Heart left ventricle (tissue), 16 donors: Measurements from ENCODE around the gene SLC35D3. TPM values are rescaled to one million over a fixed set of nuclear protein-coding genes. Genes with fewer than 3 reads are reported as not detected.
A peak's percentile ranks its signal among the peaks of the same experiment; 100 is the strongest.

Source experiments
- ATAC-seq, 4 donors: fragments of 200-7000 bp; cut with Tn5 transposase; one replicate each; pipeline ENCODE4 v1.9.1; 2020 to 2022; ENCODE audit warnings: moderate library complexity in 4 of 4, mild to moderate bottlenecking in 3 of 4, moderate number of reproducible peaks in 1 of 4
- DNase-seq, 5 donors: peaks; one replicate each; pipeline ENCODE4 v3.0.0-alpha.2; 2020
- H3K27ac ChIP-seq, 12 donors: fragments of 200-600 bp; sonication (generic) in 4 of 12; one replicate each; pipeline versions ENCODE4 v1.5.0 to v1.8.0; 2016 to 2022; ENCODE audit warnings: mild to moderate bottlenecking in 2 of 12
- H3K27me3 ChIP-seq, 9 donors: fragments of 200-600 bp; sonication (generic) in 2 of 9; one replicate each; pipeline versions ENCODE4 v1.5.1 to v1.8.0; 2016 to 2022; ENCODE audit warnings: mild to moderate bottlenecking in 3 of 9
- H3K36me3 ChIP-seq, 9 donors: fragments of 200-600 bp; sonication (generic) in 2 of 9; one replicate each; pipeline versions ENCODE4 v1.5.0 to v1.8.0; 2018 to 2022; ENCODE audit warnings: mild to moderate bottlenecking in 2 of 9
- H3K4me1 ChIP-seq, 12 donors: fragments of 200-600 bp; sonication (generic) in 4 of 12; one replicate each; pipeline versions ENCODE4 v1.5.0 to v1.8.0; 2016 to 2022; ENCODE audit warnings: mild to moderate bottlenecking in 3 of 12
- H3K4me3 ChIP-seq, 12 donors: fragments of 200-600 bp; sonication (generic) in 4 of 12; one replicate each; pipeline versions ENCODE4 v1.5.0 to v1.8.0; 2017 to 2022; ENCODE audit warnings: mild to moderate bottlenecking in 9 of 12, moderate library complexity in 4 of 12
- H3K9me3 ChIP-seq, 12 donors: fragments of 200-600 bp; sonication (generic) in 4 of 12; one replicate each; pipeline versions ENCODE4 v1.5.0 to v1.8.0; 2016 to 2022; ENCODE audit warnings: mild to moderate bottlenecking in 1 of 12
- POLR2A ChIP-seq, 2 donors: fragments of 450-650 bp; IDR thresholded peaks; one replicate each; pipeline ENCODE4 v1.6.1; 2017; ENCODE audit warnings: antibody characterized with exemption in 2 of 2, mild to moderate bottlenecking in 2 of 2, moderate library complexity in 2 of 2
- WGBS, 4 donors: extraction: QIAGEN DNeasy Blood & Tissue Kit in 2 of 4; methylation state at CpG; one replicate each; pipeline versions ENCODE4 v1.1.5 to v1.1.7; 2013 to 2018; 5-methylcytosine and 5-hydroxymethylcytosine counted together
- intact Hi-C, 10 donors: fragments of 100-400 bp; cut with DNase I; formaldehyde crosslinking; loops; one replicate each; pipeline versions ENCODE4 v1.11.1 to v1.14.2; 2022
- polyA plus RNA-seq, 2 donors: library from polyadenylated mRNA; stranded (reverse); fragments of 200-250 nt; gene quantifications; one replicate each; pipeline ENCODE4 v1.2.3, GENCODE V29; 2013
- total RNA-seq, 9 donors: library from RNA; depleted of rRNA in 2 of 9; stranded (reverse); fragments of >200 nt in 2 of 9; fragmentation: NEBNext Ultra II Directional in 3 of 9; extraction: Animal tissue kit (Norgen Biotek cat#: 25700) in 3 of 9; gene quantifications; one replicate each; pipeline versions ENCODE4 v1.1.0 to v1.2.4, GENCODE V29; 2016 to 2023
- TF ChIP-seq, protein P1 (sequence below), 12 donors: fragments of 200-600 bp; sonication (generic) in 4 of 12; IDR thresholded peaks; one replicate each; pipeline versions ENCODE4 v1.5.0 to v1.8.0; 2018 to 2022; ENCODE audit warnings: antibody characterized with exemption in 12 of 12, mild to moderate bottlenecking in 5 of 12
- donor health status: ischemic (EF 13 %, LVEDD 7.1; RV severe dilation, severe dysfunction).
- donor health status: healthy with polysubstance abuse.
- donor health status: DM: no; HTN: yes; CAD: no.
- donor health status: DM: no; HTN: no; CAD: no.
- donor health status: ischemic (EF 25% LVEDD 6.9; RV normal size, moderate dysfunction).
- donor health status: ischemic (EF 25% LVEDD 5.7; RV mildly dilated, moderate dysfunction).
- donor health status: healthy.
- donor health status: DM: yes; HTN: yes; CAD: no.
- donor health status: ischemic (EF 35%, LVEDD 5.7; RV mildly dilated, moderate dysfunction).
- donor health status: nonischemic (EF 11% LVEDD 7.7; RV severe dilation, severe dysfunction).
- donor health status: DM: yes; HTN: yes; CAD: no.
- donor health status: PGD.
- donor health status: ischemic (EF 29% LVEDD 5.4; RV normal size, mild dysfunction).
- donor health status: nonischemic (EF 23%, LVEDD 6.1; RV moderate dilation, normal function).

Gene SLC35D3
- total and polyA plus RNA-seq, 11 donors: 0.03 to 0.16 TPM; not detected in 9

DNA sequence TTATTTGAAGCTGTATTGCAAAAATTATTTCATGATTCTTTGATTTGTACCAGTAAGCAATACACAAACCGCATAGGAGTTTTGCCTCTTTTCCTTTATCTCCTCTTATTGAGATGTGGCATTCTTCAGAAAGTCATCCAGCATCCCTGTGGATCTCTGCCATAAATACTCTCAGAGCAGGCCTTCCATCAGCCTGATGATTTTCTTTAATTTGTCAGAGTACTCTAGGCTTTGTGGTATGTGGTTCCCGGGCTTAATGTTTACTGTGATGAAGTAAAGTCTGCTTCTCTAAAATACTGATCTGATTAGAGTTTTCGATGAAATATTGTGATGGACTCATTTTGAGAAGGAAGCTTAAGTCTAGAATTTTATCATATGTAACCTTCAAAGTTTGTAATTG is 31.1 kb upstream of the SLC35D3 start:
- no peak for DNase-seq
- Histone ChIP-seq H3K9me3 (no peaks in the 10 kb centered on the region), H3K4me3 (no peak overlapping the region), H3K27ac (no peak overlapping the region), H3K27me3 (no peaks in the 10 kb centered on the region), H3K4me1 (peaks cover 0 to 5% (median 1%) of the 10 kb centered on the region in 12 donors), H3K36me3 (peaks cover 0 to 6% (median 0%) of the 10 kb centered on the region in 9 donors)
- intact Hi-C loops: no loop called here
- TF ChIP-seq, protein P1, sequence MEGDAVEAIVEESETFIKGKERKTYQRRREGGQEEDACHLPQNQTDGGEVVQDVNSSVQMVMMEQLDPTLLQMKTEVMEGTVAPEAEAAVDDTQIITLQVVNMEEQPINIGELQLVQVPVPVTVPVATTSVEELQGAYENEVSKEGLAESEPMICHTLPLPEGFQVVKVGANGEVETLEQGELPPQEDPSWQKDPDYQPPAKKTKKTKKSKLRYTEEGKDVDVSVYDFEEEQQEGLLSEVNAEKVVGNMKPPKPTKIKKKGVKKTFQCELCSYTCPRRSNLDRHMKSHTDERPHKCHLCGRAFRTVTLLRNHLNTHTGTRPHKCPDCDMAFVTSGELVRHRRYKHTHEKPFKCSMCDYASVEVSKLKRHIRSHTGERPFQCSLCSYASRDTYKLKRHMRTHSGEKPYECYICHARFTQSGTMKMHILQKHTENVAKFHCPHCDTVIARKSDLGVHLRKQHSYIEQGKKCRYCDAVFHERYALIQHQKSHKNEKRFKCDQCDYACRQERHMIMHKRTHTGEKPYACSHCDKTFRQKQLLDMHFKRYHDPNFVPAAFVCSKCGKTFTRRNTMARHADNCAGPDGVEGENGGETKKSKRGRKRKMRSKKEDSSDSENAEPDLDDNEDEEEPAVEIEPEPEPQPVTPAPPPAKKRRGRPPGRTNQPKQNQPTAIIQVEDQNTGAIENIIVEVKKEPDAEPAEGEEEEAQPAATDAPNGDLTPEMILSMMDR (IDR thresholded peaks at IDR 0.05): no peak
- no peak for TF ChIP-seq POLR2A (IDR thresholded peaks at IDR 0.05)
- 88 to 94% (median 91%) methylated on average over 3 of the region's 3 CpGs for WGBS, 4 donors
- no peak for ATAC-seq

DNA sequence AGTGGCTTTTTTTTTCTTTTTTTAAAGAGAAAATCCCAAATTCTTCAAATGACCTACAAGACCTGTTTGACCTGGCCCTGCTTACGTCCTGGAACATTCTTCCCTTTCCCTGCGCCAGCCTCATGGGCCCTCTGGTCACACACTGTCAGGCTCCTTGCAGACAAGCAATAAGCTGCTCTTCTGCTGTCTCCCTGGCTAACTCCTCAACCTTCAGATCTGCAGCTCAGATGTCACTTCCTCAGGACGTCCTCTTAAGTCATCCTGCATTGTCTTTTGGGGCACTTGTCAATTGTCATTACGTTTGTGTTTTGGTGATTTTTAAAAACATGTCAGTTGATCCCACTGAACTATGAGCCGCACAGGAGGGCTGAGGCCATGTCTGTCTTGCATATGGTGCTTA is 28.9 kb upstream of the SLC35D3 start:
- peaks cover 0 to 11% (median 1%) of the 10 kb centered on the region in 12 donors for H3K4me1 ChIP-seq
- no peak overlapping the region for H3K4me3 ChIP-seq
- ATAC-seq (peak in 1 of 4 donors; percentile 34), DNase-seq (no peak)
- TF ChIP-seq POLR2A (IDR thresholded peaks at IDR 0.05): no peak
- TF ChIP-seq, protein P1 (IDR thresholded peaks at IDR 0.05): no peak
- H3K27me3 ChIP-seq: no peaks in the 10 kb centered on the region
- no peaks in the 10 kb centered on the region for H3K9me3 ChIP-seq
- H3K27ac ChIP-seq: no peak overlapping the region
- intact Hi-C loops: no loop called here
- peaks cover 0 to 8% (median 2%) of the 10 kb centered on the region in 9 donors for H3K36me3 ChIP-seq
- 69 to 77% (median 72%) methylated on average over 5 of the region's 5 CpGs for WGBS, 4 donors

DNA sequence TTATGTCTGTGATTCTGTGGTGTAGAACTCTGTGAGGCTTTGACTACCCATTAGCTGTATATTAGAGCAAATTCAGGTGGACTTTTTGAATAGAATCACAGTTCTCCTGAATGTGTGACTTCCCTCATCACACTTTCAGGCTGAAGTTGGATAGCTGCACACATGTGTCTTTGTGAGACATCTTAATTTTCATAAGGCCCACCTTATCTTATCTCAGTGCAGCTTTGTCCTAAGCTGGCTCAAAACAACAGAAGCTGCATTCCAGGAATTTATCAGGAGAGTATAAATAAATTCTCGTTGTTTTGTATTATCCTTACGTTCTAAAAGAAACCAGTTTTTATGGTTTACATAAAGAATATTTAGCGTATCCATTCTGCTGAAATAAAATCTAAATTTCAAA is 26.2 kb upstream of the SLC35D3 start:
- peaks cover 0 to 31% (median 10%) of the 10 kb centered on the region in 9 donors for H3K36me3 ChIP-seq
- H3K9me3 ChIP-seq: no peaks in the 10 kb centered on the region
- H3K27me3 ChIP-seq: no peaks in the 10 kb centered on the region
- TF ChIP-seq POLR2A (IDR thresholded peaks at IDR 0.05): no peak
- TF ChIP-seq, protein P1 (IDR thresholded peaks at IDR 0.05): no peak
- peaks cover 0 to 11% (median 0%) of the 10 kb centered on the region in 12 donors for H3K4me1 ChIP-seq
- H3K4me3 ChIP-seq: no peak overlapping the region
- intact Hi-C loops: no loop called here
- 54 to 62% (median 57%) methylated on average over 3 of the region's 3 CpGs for WGBS, 4 donors
- DNase-seq (no peak), ATAC-seq (no peak)
- no peak overlapping the region for H3K27ac ChIP-seq

DNA sequence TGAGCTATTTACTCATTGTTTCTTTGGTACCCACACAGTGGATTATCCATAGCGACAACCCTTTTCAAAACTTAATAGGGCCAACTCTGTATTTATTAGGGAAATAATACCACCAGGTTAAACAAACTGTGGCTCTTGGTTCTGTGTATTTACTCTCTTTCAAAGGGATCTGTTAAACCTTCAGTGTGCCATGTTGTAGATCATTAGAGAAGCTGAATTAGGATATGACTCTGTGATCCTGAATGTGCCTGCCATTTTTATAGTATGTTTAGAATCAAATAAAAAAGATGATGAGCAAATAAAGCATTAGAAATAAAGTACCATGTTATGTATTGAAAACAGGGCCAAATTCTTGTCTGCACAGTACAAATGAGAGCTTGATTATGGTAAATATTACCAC is 25.0 kb upstream of the SLC35D3 start:
- intact Hi-C loops: no loop called here
- Histone ChIP-seq H3K4me3 (no peak overlapping the region), H3K9me3 (no peaks in the 10 kb centered on the region), H3K4me1 (peaks cover 0 to 13% (median 0%) of the 10 kb centered on the region in 12 donors), H3K36me3 (peaks cover 0 to 37% (median 10%) of the 10 kb centered on the region in 9 donors), H3K27ac (no peak overlapping the region), H3K27me3 (no peaks in the 10 kb centered on the region)
- 97 to 100% (median 98%) methylated on average over 1 of the region's 1 CpG for WGBS, 4 donors
- DNase-seq (no peak), ATAC-seq (no peak)
- TF ChIP-seq, protein P1 (IDR thresholded peaks at IDR 0.05): no peak
- TF ChIP-seq POLR2A (IDR thresholded peaks at IDR 0.05): no peak
